MM.1S (cell line): ENCODE measurements around the gene TMC1.

Experiments used
- EZH2 ChIP-seq: fragments of 300-600 bp; sonication (generic); optimal IDR thresholded peaks from 2 replicates; pipeline ENCODE3; 2017; ENCODE audit warnings: low read depth, mild to moderate bottlenecking, antibody characterized with exemption, low read length, mixed read lengths
- EZH2phosphoT487 ChIP-seq: fragments of 300-600 bp; sonication (generic); IDR thresholded peaks from 2 replicates; pipeline ENCODE4 v1.6.1; 2018; ENCODE audit warnings: antibody characterized with exemption, low read length
- TF ChIP-seq, protein P1 (sequence below): fragments of 300-600 bp; sonication (generic); IDR thresholded peaks from 2 replicates; pipeline ENCODE4 v1.5.1; 2016; ENCODE audit warnings: antibody characterized with exemption, low read length, mixed read lengths

DNA sequence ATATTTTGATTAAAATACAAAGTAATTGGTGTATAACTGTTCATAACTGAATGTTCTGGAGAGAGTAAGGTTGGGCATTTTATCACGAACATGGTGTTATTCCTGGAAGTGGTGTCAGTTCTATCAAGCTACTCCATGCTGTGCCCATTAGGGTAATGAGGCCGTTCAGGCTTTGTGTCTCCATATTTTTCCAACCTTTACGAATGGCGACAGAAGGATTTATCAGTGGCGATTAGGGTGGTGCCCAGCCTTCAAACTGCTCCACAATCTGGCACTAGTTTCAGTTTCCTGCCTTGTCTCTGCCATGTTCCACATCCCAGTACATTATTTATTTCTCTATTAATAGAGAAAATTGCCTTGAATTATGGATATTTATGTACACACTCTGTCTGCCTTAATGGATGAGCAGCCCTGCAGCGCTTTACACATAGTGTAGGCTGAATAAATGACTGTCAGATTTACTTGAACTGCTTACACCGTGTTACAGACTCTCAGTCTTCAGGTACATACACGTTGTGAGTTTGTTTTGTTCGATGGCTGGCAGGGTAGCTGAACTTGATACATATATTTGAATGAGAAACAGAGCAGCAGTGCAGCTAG, 23.9 kb upstream of the TMC1 start:
- TF ChIP-seq, protein P1, sequence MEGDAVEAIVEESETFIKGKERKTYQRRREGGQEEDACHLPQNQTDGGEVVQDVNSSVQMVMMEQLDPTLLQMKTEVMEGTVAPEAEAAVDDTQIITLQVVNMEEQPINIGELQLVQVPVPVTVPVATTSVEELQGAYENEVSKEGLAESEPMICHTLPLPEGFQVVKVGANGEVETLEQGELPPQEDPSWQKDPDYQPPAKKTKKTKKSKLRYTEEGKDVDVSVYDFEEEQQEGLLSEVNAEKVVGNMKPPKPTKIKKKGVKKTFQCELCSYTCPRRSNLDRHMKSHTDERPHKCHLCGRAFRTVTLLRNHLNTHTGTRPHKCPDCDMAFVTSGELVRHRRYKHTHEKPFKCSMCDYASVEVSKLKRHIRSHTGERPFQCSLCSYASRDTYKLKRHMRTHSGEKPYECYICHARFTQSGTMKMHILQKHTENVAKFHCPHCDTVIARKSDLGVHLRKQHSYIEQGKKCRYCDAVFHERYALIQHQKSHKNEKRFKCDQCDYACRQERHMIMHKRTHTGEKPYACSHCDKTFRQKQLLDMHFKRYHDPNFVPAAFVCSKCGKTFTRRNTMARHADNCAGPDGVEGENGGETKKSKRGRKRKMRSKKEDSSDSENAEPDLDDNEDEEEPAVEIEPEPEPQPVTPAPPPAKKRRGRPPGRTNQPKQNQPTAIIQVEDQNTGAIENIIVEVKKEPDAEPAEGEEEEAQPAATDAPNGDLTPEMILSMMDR = no peak
- TF ChIP-seq EZH2phosphoT487 = no peak
- TF ChIP-seq EZH2 = no peak
